ENCODE data around the gene LRRC8D. TPM values are rescaled to one million over a fixed set of nuclear protein-coding genes. Genes with fewer than 3 reads are reported as not detected.

Gene LRRC8D
- polyA plus RNA-seq, 2 of the 4 experiments (the other 2 are of a cell fraction) = 41.8 to 76.7 TPM

- no peak for ATAC-seq
- H3K4me2 ChIP-seq = no peak overlapping the region
- H3K4me1 ChIP-seq = peaks cover 16% of the 10 kb centered on the region
- DNase-seq (ENCODE audit: low read depth in 1 of 2, low spot score in 1 of 2) = no peak
- CTCF ChIA-PET = no interaction called here
- WGBS (ENCODE audit: missing lambda C conversion rate) = 95% methylated on average over 5 of the region's 5 CpGs
- no peak for FAIRE-seq
- no peak overlapping the region for H3K27ac ChIP-seq
- no peak for TF ChIP-seq CHD2 (IDR thresholded peaks at IDR 0.05; ENCODE audit: low read length, partially characterized antibody)
- TF ChIP-seq E2F6 (IDR thresholded peaks at IDR 0.05; ENCODE audit: borderline replicate concordance, low read depth) = no peak
- no peak for TF ChIP-seq MAX (IDR thresholded peaks at IDR 0.05)
- no peak for TF ChIP-seq HOXA7 (CRISPR knock-in tag; IDR thresholded peaks at IDR 0.05)
- no peak for TF ChIP-seq HOXB5 (CRISPR knock-in tag; IDR thresholded peaks at IDR 0.05)
- TF ChIP-seq FOXS1 (CRISPR knock-in tag; IDR thresholded peaks at IDR 0.05) = no peak
- no peak for TF ChIP-seq NPAS2 (CRISPR knock-in tag; IDR thresholded peaks at IDR 0.05; ENCODE audit: borderline replicate concordance)
- TF ChIP-seq HES2 (IDR thresholded peaks at IDR 0.05) = no peak
- TF ChIP-seq ZNF302 (CRISPR knock-in tag; IDR thresholded peaks at IDR 0.05) = no peak
- TF ChIP-seq RAD21 (conservative IDR thresholded peaks at IDR 0.05 in 1 of 2, IDR thresholded peaks at IDR 0.05 in 1 of 2) = no peak
- TF ChIP-seq REST (IDR thresholded peaks at IDR 0.05) = no peak
- no peak for TF ChIP-seq EHMT2 (IDR thresholded peaks at IDR 0.05; ENCODE audit: low read depth)
- TF ChIP-seq CHD4 (IDR thresholded peaks at IDR 0.05; ENCODE audit: borderline replicate concordance) = no peak
- TF ChIP-seq RARB (CRISPR knock-in tag; IDR thresholded peaks at IDR 0.05) = no peak
- no peak for TF ChIP-seq ESRRA (IDR thresholded peaks at IDR 0.05; ENCODE audit: borderline replicate concordance, low read length)
- TF ChIP-seq HOXB13 (CRISPR knock-in tag; IDR thresholded peaks at IDR 0.05; ENCODE audit: low read depth) = no peak
- TF ChIP-seq HDAC2 (IDR thresholded peaks at IDR 0.05) = no peak
- H3K4me3 ChIP-seq = no peak overlapping the region
- POLR2A ChIA-PET = no interaction called here
- no peaks in the 10 kb centered on the region for H3K9me3 ChIP-seq
Observed at GRCh38 chr1:89815611-89816010, 5.2 kb upstream of the LRRC8D start.

GRCh38 chr1:89816366-89816765 is 4.5 kb upstream of the LRRC8D start:
- FAIRE-seq = no peak
- H3K27ac ChIP-seq = no peak overlapping the region
- ChIA-PET POLR2A (no interaction called here), CTCF (interaction anchor here (0.6 kb wide), 1 partner anchor 7 kb away, joined by 3 read pairs; no protein-coding TSS in a partner anchor)
- no peak for TF ChIP-seq HES2 (IDR thresholded peaks at IDR 0.05)
- no peak for TF ChIP-seq ELK1 (IDR thresholded peaks at IDR 0.05; ENCODE audit: low read depth, low read length)
- no peak for TF ChIP-seq HEYL (CRISPR knock-in tag; IDR thresholded peaks at IDR 0.05)
- no peak for TF ChIP-seq RNF2 (IDR thresholded peaks at IDR 0.05; ENCODE audit: borderline replicate concordance, low read depth)
- no peak for TF ChIP-seq CBX2 (IDR thresholded peaks at IDR 0.05; ENCODE audit: borderline replicate concordance, low read depth)
- TF ChIP-seq POLR2A (IDR thresholded peaks at IDR 0.05; ENCODE audit: low read length) = no peak
- TF ChIP-seq MYC (IDR thresholded peaks at IDR 0.05; ENCODE audit: borderline replicate concordance, low read length) = no peak
- no peak for TF ChIP-seq BHLHE40 (IDR thresholded peaks at IDR 0.05; ENCODE audit: low read depth, low read length)
- H3K4me1 ChIP-seq = peaks cover 10% of the 10 kb centered on the region; the same call in 2 of the 3 replicates
- no peaks in the 10 kb centered on the region for H3K9me3 ChIP-seq
- no peak for ATAC-seq
- DNase-seq (ENCODE audit: low read depth in 1 of 2, low spot score in 1 of 2) = no peak
- no peak overlapping the region for H3K4me2 ChIP-seq
- H3K4me3 ChIP-seq = no peak overlapping the region
- WGBS (ENCODE audit: missing lambda C conversion rate) = 97% methylated on average over 2 of the region's 2 CpGs
